SK-N-SH (cell line): ENCODE measurements around the gene CCDC78. TPM values are rescaled to one million over a fixed set of nuclear protein-coding genes. Genes with fewer than 3 reads are reported as not detected.

Experiments
- CTCF ChIA-PET: fragments of 300-600, 350-600 bp; formaldehyde crosslinking; extraction: SDS; loops from one replicate; lab custom pipeline; 2021; lab: Yijun Ruan, JAX
- POLR2A ChIA-PET: fragments of 350-600 bp; sonication (Branson Sonifier 250); formaldehyde crosslinking; extraction: SDS; loops from one replicate; lab custom pipeline; 2020; ENCODE audit warnings: antibody characterized with exemption, inconsistent platforms; lab: Yijun Ruan, JAX
- DNase-seq: peaks from one replicate; pipeline ENCODE4 v3.0.0; 2012
- H2AFZ ChIP-seq: fragments of 200-600 bp; sonication (generic); 2 replicates; pipeline ENCODE4 v1.8.1; 2016; ENCODE audit warnings: antibody characterized with exemption, mild to moderate bottlenecking, low read depth
- H3F3A ChIP-seq: fragments of 200-600 bp; sonication (generic); replicated peaks from 2 replicates; pipeline ENCODE3; 2016; ENCODE audit warnings: antibody characterized with exemption, mild to moderate bottlenecking; ENCODE audit not compliant: insufficient read depth
- H3K27ac ChIP-seq, 2 experiments: fragments of 200-500 bp in 1 of 2; fragments of 200-600 bp in 1 of 2; sonication (Bioruptor generic) in 1 of 2; sonication (generic), shearing (Covaris generic) in 1 of 2; 2 replicates each; pipeline versions ENCODE4 v1.5.1 to v1.6.1; 2014 to 2016; ENCODE audit warnings: low read depth in 2 of 2, inconsistent platforms in 1 of 2, low read length in 1 of 2, mild to moderate bottlenecking in 1 of 2, mixed read lengths in 1 of 2
- H3K27me3 ChIP-seq: fragments of 200-600 bp; sonication (generic), shearing (Covaris generic); 2 replicates; pipeline ENCODE4 v1.6.1; 2016; ENCODE audit warnings: mixed run types; ENCODE audit not compliant: insufficient read depth
- H3K36me3 ChIP-seq, 2 experiments: fragments of 200-500 bp in 1 of 2; fragments of 200-600 bp in 1 of 2; sonication (Bioruptor generic) in 1 of 2; sonication (generic) in 1 of 2; replicated peaks in 1 of 2; 2 replicates each; pipeline versions ENCODE3 to v1.5.1; 2014 to 2016; ENCODE audit warnings: low read length in 1 of 2, mild to moderate bottlenecking in 1 of 2; ENCODE audit not compliant: insufficient read depth in 2 of 2, control insufficient read depth in 1 of 2
- H3K4me1 ChIP-seq, 2 experiments: fragments of 200-500 bp in 1 of 2; fragments of 200-600 bp in 1 of 2; sonication (Bioruptor generic) in 1 of 2; sonication (generic), shearing (Covaris generic) in 1 of 2; 2 replicates each; pipeline versions ENCODE4 v1.5.1 to v1.6.1; 2014 to 2016; ENCODE audit warnings: low read depth in 1 of 2, low read length in 1 of 2, mixed run types in 1 of 2; ENCODE audit not compliant: insufficient read depth in 2 of 2, control insufficient read depth in 1 of 2
- H3K4me2 ChIP-seq: fragments of 200-600 bp; sonication (generic), shearing (Covaris generic); 2 replicates; pipeline ENCODE4 v1.6.1; 2017; ENCODE audit warnings: mixed run types
- H3K4me3 ChIP-seq, 2 experiments: fragments of 200-500 bp in 1 of 2; fragments of 200-600 bp in 1 of 2; sonication (Bioruptor generic) in 1 of 2; sonication (generic), shearing (Covaris generic) in 1 of 2; 2 replicates each; pipeline versions ENCODE4 v1.5.1 to v1.8.1; 2014 to 2016; ENCODE audit warnings: low read depth in 2 of 2, inconsistent platforms in 1 of 2, low read length in 1 of 2, mild to moderate bottlenecking in 1 of 2, mixed read lengths in 1 of 2, moderate library complexity in 1 of 2
- H3K79me2 ChIP-seq: fragments of 200-600 bp; sonication (generic); 2 replicates; pipeline ENCODE4 v1.8.1; 2017; ENCODE audit warnings: mild to moderate bottlenecking; ENCODE audit not compliant: insufficient read depth
- H3K9ac ChIP-seq: fragments of 200-600 bp; sonication (generic); 2 replicates; pipeline ENCODE4 v1.6.1; 2017; ENCODE audit warnings: mixed run types
- H3K9me2 ChIP-seq: fragments of 200-600 bp; sonication (generic); 2 replicates; pipeline ENCODE4 v1.6.1; 2017; ENCODE audit warnings: mixed run types
- H3K9me3 ChIP-seq: fragments of 200-600 bp; sonication (generic); 2 replicates; pipeline ENCODE4 v1.6.1; 2017; ENCODE audit warnings: mixed run types, mild to moderate bottlenecking, moderate library complexity
- H4K20me1 ChIP-seq: fragments of 200-600 bp; sonication (generic); 2 replicates; pipeline ENCODE4 v1.6.1; 2017; ENCODE audit warnings: mild to moderate bottlenecking, mixed run types; ENCODE audit not compliant: insufficient read depth
- ELF1 ChIP-seq: IDR thresholded peaks from 2 replicates; pipeline ENCODE4 v1.4.0; 2012
- EZH2phosphoT487 ChIP-seq: fragments of 200-600 bp; sonication (generic); IDR thresholded peaks from 2 replicates; pipeline ENCODE4 v1.6.1; 2017; ENCODE audit warnings: low read depth, mixed run types, mild to moderate bottlenecking, antibody characterized with exemption, moderate library complexity, borderline replicate concordance
- FOSL2 ChIP-seq: IDR thresholded peaks from 2 replicates; pipeline ENCODE4 v1.4.0; 2012; ENCODE audit warnings: low read depth, mild to moderate bottlenecking, moderate library complexity, borderline replicate concordance
- FOXJ3 ChIP-seq: sonication (generic); formaldehyde crosslinking; IDR thresholded peaks from 2 replicates; pipeline ENCODE4 v1.5.1; 2020; ENCODE audit warnings: mild to moderate bottlenecking, missing genetic modification reagents
- FOXM1 ChIP-seq: IDR thresholded peaks from 2 replicates; pipeline ENCODE4 v1.4.0; 2012; ENCODE audit warnings: low read depth, mild to moderate bottlenecking
- MEF2A ChIP-seq: IDR thresholded peaks from 2 replicates; pipeline ENCODE4 v1.4.0; 2012; ENCODE audit warnings: low read depth, borderline replicate concordance
- MXI1 ChIP-seq: IDR thresholded peaks from 2 replicates; pipeline ENCODE4 v1.6.1; 2012; ENCODE audit warnings: mild to moderate bottlenecking, low read depth, low read length, improper control_type of control experiment
- NFIC ChIP-seq: IDR thresholded peaks from 2 replicates; pipeline ENCODE4 v1.4.0; 2012; ENCODE audit warnings: borderline replicate concordance
- POLR2AphosphoS5 ChIP-seq: IDR thresholded peaks from 2 replicates; pipeline ENCODE4 v1.6.1; 2012; ENCODE audit warnings: low read depth, low read length
- RXRA ChIP-seq: IDR thresholded peaks from 2 replicates; pipeline ENCODE4 v1.4.0; 2012; ENCODE audit warnings: low read depth, mild to moderate bottlenecking, borderline replicate concordance
- TAF1 ChIP-seq: IDR thresholded peaks from 2 replicates; pipeline ENCODE4 v1.6.1; 2012; ENCODE audit warnings: low read depth, mild to moderate bottlenecking, low read length, moderate library complexity, borderline replicate concordance
- TCF12 ChIP-seq: IDR thresholded peaks from 2 replicates; pipeline ENCODE4 v1.4.0; 2012
- YY1 ChIP-seq: IDR thresholded peaks from 2 replicates; pipeline ENCODE4 v1.4.0; 2012; ENCODE audit warnings: low read depth, mild to moderate bottlenecking
- WGBS: methylation state at CpG from one replicate; pipeline ENCODE4 v1.1.6; 2017; ENCODE audit warnings: low lambda C conversion rate; 5-methylcytosine and 5-hydroxymethylcytosine counted together
- polyA plus RNA-seq, 3 experiments: library from polyadenylated mRNA; depleted of rRNA; stranded (reverse); fragments of >200 nt; gene quantifications; 2 replicates each; pipeline ENCODE4 v1.2.3, GENCODE V29; 2012
- TF ChIP-seq, protein P1 (sequence below): IDR thresholded peaks from 2 replicates; pipeline ENCODE4 v1.4.0; 2012; ENCODE audit warnings: low read depth, borderline replicate concordance
- TF ChIP-seq, protein P2 (sequence below): IDR thresholded peaks from 2 replicates; pipeline ENCODE4 v1.4.0; 2012; ENCODE audit warnings: low read depth, borderline replicate concordance
- TF ChIP-seq, protein P3 (sequence below): IDR thresholded peaks from 2 replicates; pipeline ENCODE4; 2012
- TF ChIP-seq, protein P4 (sequence below): fragments of 150-350 bp; IDR thresholded peaks from 2 replicates; pipeline ENCODE4 v1.6.1; 2016; ENCODE audit warnings: mild to moderate bottlenecking, low read depth, low read length
- TF ChIP-seq, protein P5 (sequence below): IDR thresholded peaks from 2 replicates; pipeline ENCODE4 v1.4.0; 2012; ENCODE audit warnings: low read depth
- TF ChIP-seq, protein P6 (sequence below): IDR thresholded peaks from 2 replicates; pipeline ENCODE4 v1.6.1; 2012; ENCODE audit warnings: mild to moderate bottlenecking, low read depth, low read length, moderate library complexity

CCDC78 gene
- polyA plus RNA-seq, 1 of the 3 experiments (the other 2 are of a cell fraction) = 15.4 TPM

DNA sequence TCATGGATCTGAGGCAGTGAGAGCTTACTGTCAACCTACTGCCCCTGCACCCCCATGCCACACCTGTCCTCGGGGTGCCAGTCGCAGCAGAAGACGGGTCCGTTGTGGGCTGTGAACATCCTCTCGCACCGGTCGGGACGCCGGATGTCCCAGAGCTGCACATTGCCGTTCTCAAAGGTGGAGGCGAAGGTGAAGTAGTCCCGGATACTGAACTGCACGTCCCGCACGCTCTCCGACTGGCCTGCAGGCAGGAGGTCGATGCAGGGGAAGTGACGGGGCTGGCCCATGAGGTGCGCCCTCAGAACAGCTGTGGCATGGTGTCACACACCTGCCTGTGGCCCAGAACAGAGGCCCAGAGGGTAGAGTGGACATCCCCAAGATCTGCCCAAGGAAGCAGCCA lies 38.7 kb downstream of the CCDC78 start:
- peaks cover 4% of the 10 kb centered on the region; the same call in 1 of the 2 replicates for H4K20me1 ChIP-seq
- no peak overlapping the region for H2AFZ ChIP-seq
- no peak for DNase-seq
- no peak overlapping the region for H3K4me2 ChIP-seq
- peaks cover 9 to 43% of the 10 kb centered on the region in 2 experiments; a peak in 3 of 4 replicates for H3K4me1 ChIP-seq
- H3K27me3 ChIP-seq = no peaks in the 10 kb centered on the region
- H3K9me3 ChIP-seq = no peaks in the 10 kb centered on the region
- 95% methylated on average over 19 of the region's 19 CpGs for WGBS
- peaks cover 24% of the 10 kb centered on the region for H3K79me2 ChIP-seq
- peaks cover 13% of the 10 kb centered on the region for H3F3A ChIP-seq
- H3K9me2 ChIP-seq = no peaks in the 10 kb centered on the region
- no peak for TF ChIP-seq ELF1
- TF ChIP-seq FOXM1 = no peak
- no peak for TF ChIP-seq FOXJ3
- TF ChIP-seq, protein P1, sequence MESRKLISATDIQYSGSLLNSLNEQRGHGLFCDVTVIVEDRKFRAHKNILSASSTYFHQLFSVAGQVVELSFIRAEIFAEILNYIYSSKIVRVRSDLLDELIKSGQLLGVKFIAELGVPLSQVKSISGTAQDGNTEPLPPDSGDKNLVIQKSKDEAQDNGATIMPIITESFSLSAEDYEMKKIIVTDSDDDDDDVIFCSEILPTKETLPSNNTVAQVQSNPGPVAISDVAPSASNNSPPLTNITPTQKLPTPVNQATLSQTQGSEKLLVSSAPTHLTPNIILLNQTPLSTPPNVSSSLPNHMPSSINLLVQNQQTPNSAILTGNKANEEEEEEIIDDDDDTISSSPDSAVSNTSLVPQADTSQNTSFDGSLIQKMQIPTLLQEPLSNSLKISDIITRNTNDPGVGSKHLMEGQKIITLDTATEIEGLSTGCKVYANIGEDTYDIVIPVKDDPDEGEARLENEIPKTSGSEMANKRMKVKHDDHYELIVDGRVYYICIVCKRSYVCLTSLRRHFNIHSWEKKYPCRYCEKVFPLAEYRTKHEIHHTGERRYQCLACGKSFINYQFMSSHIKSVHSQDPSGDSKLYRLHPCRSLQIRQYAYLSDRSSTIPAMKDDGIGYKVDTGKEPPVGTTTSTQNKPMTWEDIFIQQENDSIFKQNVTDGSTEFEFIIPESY = no peak
- TF ChIP-seq RXRA = no peak
- TF ChIP-seq, protein P2, sequence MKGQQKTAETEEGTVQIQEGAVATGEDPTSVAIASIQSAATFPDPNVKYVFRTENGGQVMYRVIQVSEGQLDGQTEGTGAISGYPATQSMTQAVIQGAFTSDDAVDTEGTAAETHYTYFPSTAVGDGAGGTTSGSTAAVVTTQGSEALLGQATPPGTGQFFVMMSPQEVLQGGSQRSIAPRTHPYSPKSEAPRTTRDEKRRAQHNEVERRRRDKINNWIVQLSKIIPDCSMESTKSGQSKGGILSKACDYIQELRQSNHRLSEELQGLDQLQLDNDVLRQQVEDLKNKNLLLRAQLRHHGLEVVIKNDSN = no peak
- TF ChIP-seq TAF1 = no peak
- TF ChIP-seq MXI1 = no peak
- TF ChIP-seq FOSL2 = no peak
- no peak for TF ChIP-seq NFIC
- TF ChIP-seq, protein P3, sequence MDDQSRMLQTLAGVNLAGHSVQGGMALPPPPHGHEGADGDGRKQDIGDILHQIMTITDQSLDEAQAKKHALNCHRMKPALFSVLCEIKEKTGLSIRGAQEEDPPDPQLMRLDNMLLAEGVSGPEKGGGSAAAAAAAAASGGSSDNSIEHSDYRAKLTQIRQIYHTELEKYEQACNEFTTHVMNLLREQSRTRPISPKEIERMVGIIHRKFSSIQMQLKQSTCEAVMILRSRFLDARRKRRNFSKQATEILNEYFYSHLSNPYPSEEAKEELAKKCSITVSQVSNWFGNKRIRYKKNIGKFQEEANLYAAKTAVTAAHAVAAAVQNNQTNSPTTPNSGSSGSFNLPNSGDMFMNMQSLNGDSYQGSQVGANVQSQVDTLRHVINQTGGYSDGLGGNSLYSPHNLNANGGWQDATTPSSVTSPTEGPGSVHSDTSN = no peak
- no peak for TF ChIP-seq TCF12
- TF ChIP-seq, protein P4, sequence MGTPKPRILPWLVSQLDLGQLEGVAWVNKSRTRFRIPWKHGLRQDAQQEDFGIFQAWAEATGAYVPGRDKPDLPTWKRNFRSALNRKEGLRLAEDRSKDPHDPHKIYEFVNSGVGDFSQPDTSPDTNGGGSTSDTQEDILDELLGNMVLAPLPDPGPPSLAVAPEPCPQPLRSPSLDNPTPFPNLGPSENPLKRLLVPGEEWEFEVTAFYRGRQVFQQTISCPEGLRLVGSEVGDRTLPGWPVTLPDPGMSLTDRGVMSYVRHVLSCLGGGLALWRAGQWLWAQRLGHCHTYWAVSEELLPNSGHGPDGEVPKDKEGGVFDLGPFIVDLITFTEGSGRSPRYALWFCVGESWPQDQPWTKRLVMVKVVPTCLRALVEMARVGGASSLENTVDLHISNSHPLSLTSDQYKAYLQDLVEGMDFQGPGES = no peak
- TF ChIP-seq MEF2A = no peak
- no peak for TF ChIP-seq POLR2AphosphoS5
- TF ChIP-seq, protein P5, sequence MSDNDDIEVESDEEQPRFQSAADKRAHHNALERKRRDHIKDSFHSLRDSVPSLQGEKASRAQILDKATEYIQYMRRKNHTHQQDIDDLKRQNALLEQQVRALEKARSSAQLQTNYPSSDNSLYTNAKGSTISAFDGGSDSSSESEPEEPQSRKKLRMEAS = no peak
- TF ChIP-seq EZH2phosphoT487 = no peak
- TF ChIP-seq, protein P6, sequence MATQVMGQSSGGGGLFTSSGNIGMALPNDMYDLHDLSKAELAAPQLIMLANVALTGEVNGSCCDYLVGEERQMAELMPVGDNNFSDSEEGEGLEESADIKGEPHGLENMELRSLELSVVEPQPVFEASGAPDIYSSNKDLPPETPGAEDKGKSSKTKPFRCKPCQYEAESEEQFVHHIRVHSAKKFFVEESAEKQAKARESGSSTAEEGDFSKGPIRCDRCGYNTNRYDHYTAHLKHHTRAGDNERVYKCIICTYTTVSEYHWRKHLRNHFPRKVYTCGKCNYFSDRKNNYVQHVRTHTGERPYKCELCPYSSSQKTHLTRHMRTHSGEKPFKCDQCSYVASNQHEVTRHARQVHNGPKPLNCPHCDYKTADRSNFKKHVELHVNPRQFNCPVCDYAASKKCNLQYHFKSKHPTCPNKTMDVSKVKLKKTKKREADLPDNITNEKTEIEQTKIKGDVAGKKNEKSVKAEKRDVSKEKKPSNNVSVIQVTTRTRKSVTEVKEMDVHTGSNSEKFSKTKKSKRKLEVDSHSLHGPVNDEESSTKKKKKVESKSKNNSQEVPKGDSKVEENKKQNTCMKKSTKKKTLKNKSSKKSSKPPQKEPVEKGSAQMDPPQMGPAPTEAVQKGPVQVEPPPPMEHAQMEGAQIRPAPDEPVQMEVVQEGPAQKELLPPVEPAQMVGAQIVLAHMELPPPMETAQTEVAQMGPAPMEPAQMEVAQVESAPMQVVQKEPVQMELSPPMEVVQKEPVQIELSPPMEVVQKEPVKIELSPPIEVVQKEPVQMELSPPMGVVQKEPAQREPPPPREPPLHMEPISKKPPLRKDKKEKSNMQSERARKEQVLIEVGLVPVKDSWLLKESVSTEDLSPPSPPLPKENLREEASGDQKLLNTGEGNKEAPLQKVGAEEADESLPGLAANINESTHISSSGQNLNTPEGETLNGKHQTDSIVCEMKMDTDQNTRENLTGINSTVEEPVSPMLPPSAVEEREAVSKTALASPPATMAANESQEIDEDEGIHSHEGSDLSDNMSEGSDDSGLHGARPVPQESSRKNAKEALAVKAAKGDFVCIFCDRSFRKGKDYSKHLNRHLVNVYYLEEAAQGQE = no peak
- TF ChIP-seq YY1 = no peak
- ChIA-PET CTCF (interaction anchor here (1.4 to 5.9 kb wide), 4 partner anchors 12 to 34 kb away, joined by 3 to 38 read pairs (median 8); partner anchors contain the start of genes ANTKMT, RHBDL1 and RHOT2), POLR2A (interaction anchor here (0.9 kb wide), 1 partner anchor 12 kb away, joined by 3 read pairs; the partner anchor contains the start of gene RHBDL1)
- H3K36me3 ChIP-seq = peaks cover 4 to 25% of the 10 kb centered on the region in 2 experiments
- H3K27ac ChIP-seq = no peak overlapping the region
- H3K4me3 ChIP-seq = no peak overlapping the region
- no peak overlapping the region for H3K9ac ChIP-seq
